Measurements from ENCODE around the gene DNAJC17.

DNA sequence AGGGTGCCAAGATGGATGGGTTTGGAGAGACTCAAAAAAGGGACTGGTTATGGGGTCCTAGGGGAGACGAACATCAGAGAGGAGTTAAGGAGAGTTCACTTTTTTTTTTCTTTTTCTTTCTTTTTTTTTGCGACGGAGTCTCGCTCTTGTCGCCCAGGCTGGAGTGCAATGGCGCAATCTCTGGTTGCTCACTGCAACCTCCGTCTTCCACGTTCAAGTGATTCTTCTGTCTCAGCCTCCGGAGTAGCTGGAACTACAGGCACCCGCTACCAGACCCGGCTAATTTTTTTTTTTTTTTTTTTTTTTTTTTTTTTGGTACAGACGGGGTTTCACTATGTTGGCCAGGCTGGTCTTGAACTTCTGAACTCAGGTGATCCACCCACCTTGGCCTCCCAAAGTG is 37.8 kb upstream of the DNAJC17 start:
- TF ChIP-seq, protein P1, sequence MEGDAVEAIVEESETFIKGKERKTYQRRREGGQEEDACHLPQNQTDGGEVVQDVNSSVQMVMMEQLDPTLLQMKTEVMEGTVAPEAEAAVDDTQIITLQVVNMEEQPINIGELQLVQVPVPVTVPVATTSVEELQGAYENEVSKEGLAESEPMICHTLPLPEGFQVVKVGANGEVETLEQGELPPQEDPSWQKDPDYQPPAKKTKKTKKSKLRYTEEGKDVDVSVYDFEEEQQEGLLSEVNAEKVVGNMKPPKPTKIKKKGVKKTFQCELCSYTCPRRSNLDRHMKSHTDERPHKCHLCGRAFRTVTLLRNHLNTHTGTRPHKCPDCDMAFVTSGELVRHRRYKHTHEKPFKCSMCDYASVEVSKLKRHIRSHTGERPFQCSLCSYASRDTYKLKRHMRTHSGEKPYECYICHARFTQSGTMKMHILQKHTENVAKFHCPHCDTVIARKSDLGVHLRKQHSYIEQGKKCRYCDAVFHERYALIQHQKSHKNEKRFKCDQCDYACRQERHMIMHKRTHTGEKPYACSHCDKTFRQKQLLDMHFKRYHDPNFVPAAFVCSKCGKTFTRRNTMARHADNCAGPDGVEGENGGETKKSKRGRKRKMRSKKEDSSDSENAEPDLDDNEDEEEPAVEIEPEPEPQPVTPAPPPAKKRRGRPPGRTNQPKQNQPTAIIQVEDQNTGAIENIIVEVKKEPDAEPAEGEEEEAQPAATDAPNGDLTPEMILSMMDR (IDR thresholded peaks at IDR 0.05), result no peak
- no peak for TF ChIP-seq POLR2AphosphoS5 (IDR thresholded peaks at IDR 0.05)
- TF ChIP-seq POLR2A (IDR thresholded peaks at IDR 0.05), result no peak
- TF ChIP-seq EP300 (IDR thresholded peaks at IDR 0.05; ENCODE audit: low read depth), result no peak
